NCI-H187 treated with DMSO at 0.1 percent for 48 hours (cell line): Measurements from ENCODE around the gene POM121.
"Not testable (repeated sequence)": the region's sequence is repeated elsewhere in the genome, so short reads cannot be mapped to it uniquely, and the experiment has no call there.

Experiments used
- DNase-seq: peaks from one replicate; lab custom pipeline; 2025; lab: John Stamatoyannopoulos, UW

The POM121 gene

GRCh38 chr7:72949686-72950085 is 24.8 kb downstream of the POM121 start:
- DNase-seq: not testable (repeated sequence)

- DNase-seq: not testable (repeated sequence)
Measured at GRCh38 chr7:72950432-72950831, 25.5 kb downstream of the POM121 start.

- not testable (repeated sequence) for DNase-seq
Measured at GRCh38 chr7:72953901-72954562, 29.1 kb downstream of the POM121 start.

DNA sequence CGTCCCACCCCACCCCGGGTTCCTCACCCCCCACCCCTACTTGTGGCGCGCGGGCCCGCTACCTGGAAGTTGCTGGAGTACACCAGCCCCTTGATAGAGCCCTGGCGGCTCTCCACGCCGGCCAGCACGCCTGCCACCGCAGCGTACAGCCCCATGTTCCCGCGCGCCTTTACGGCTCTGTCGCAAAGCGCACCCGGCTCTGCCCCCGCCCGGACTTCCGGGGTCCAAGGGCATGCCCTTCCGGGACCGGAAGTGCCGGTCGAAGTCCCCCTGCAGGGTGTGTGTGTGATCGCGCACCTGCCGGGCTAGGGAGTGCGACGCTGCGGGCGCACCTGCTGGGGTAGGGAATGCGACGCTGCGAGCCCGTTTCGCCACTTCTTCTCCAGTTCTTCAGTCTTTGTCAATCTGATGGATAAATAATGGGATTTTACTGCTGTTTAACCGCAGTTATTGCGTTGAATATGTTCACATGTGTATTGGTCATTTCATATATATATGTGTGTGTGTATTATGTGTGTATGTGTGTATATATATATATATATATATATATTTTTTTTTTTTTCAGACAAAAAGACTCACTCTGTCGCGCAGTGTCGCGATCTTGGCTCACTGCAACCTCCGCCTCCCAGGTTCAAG is 29.8 kb downstream of the POM121 start:
- DNase-seq: not testable (repeated sequence)

GRCh38 chr7:72960029-72960428 is 35.1 kb downstream of the POM121 start:
- not testable (repeated sequence) for DNase-seq

GRCh38 chr7:72960626-72961345 is 35.9 kb downstream of the POM121 start:
- DNase-seq: not testable (repeated sequence)

- not testable (repeated sequence) for DNase-seq
Measured at GRCh38 chr7:72961346-72961650, 36.4 kb downstream of the POM121 start.

- not testable (repeated sequence) for DNase-seq
Measured at GRCh38 chr7:72963056-72963455, 38.2 kb downstream of the POM121 start.

- DNase-seq: not testable (repeated sequence)
Measured at GRCh38 chr7:72965186-72965975, 40.5 kb downstream of the POM121 start.

GRCh38 chr7:72966892-72967291 is 42.0 kb downstream of the POM121 start:
- DNase-seq: not testable (repeated sequence)

DNA sequence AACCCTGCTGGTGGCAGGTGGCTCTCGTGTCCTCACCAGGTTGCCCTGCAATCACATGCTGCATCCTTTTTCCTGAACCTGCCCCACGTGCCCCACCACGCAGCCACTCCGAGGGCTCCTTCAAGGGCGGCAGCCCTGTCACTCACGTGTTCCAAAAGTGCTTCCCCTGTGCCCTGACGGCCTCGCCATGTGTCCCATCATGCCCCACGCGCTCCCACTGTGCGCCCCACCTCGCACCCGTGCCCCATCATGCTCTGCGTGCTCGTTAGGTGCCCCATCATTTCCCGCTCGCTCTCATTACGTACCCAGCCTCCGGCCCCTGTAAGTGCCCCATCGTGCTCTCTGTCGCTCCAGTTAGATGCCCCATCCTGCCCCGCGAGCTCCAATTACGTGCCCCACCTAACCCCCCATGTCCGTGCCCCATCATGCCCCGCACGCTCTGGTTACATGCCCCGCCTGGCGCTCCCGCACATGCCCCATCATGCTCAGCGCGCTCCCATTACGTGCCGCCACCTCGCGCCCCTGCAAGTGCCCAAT is 44.2 kb downstream of the POM121 start, which contains the start of gene TRIM74:
TSS of gene TRIM74 (minus strand) at position 487 of the 537 bp plus-strand sequence. CDS start 3,309 bp downstream, outside the sequence.
- not testable (repeated sequence) for DNase-seq

- DNase-seq: not testable (repeated sequence)
Measured at GRCh38 chr7:72969688-72970087, 44.8 kb downstream of the POM121 start.

GRCh38 chr7:72971505-72971904 is 46.6 kb downstream of the POM121 start:
- not testable (repeated sequence) for DNase-seq

DNA sequence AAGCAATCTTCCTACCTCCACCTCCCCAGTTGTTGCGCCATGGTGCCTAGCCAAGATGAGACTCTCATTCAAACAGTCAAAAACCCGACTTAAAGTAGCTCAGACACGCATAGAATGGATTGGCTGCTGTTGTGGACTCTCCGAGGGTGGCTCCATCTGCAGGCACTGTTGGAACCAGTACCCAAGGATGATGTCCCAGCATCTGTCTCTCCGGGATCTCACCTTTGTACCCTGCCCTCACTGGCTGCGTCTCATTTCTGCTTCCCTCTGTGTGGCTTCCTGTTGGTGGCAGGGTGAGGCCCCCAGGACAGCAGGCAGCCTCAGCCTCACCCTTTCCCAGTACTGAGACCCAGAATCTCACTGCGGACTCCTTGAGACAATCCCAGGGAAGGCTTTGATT is 49.9 kb downstream of the POM121 start:
- DNase-seq: not testable (repeated sequence)

DNA sequence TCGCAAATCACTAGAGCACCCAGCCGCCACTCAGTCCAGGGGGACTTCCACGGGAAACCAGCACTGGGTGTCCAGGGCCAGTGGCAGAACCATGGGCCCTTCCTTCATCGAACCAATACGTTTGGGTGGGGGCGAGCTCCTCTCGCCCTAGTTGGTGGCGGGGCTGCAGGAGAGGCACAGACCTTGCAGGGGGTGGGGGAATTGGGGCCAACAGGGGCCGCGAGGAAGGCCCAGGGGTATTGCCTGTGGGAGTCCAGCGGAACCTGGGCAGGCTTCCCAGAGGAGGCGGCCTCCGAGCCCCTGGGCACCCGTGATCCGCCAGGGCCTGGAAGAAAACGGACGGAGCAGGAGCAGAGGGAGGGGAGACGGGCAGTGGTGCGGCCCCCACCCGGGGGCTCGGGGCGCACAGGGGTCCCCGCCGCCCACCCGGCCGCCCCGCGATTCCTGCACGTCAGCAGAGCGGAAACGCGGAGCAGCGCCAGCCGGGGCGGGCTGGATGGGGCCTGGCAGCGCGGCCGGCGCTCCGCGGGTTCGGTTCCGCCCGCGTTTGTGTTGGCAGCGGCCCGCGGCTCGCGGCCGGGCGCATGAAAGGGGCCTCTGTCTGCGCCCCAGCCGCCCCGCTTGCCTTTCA is 50.9 kb downstream of the POM121 start:
- DNase-seq: not testable (repeated sequence)

GRCh38 chr7:72976434-72976833 is 51.5 kb downstream of the POM121 start:
- not testable (repeated sequence) for DNase-seq

DNA sequence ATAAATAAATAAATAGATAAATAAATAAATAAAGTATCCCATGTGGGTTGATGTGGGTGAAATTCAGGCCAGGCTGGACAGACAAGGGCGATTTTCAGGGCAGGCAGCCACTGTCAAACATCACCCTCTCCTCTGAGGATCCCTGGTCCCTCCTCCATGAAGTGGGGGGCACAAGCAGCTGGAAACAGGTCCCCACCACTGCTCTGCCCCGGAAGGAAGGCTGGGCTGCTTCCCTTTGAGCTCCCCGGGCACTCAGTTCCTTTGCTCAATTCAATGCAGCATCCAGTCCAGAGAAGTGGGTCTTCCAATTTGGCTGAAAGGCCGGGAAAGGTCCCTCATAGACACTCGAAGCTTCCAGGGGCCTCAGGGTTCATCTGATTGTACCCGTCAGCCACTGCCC is 55.5 kb downstream of the POM121 start:
- not testable (repeated sequence) for DNase-seq

- not testable (repeated sequence) for DNase-seq
Measured at GRCh38 chr7:72982084-72982483, 57.2 kb downstream of the POM121 start.

DNA sequence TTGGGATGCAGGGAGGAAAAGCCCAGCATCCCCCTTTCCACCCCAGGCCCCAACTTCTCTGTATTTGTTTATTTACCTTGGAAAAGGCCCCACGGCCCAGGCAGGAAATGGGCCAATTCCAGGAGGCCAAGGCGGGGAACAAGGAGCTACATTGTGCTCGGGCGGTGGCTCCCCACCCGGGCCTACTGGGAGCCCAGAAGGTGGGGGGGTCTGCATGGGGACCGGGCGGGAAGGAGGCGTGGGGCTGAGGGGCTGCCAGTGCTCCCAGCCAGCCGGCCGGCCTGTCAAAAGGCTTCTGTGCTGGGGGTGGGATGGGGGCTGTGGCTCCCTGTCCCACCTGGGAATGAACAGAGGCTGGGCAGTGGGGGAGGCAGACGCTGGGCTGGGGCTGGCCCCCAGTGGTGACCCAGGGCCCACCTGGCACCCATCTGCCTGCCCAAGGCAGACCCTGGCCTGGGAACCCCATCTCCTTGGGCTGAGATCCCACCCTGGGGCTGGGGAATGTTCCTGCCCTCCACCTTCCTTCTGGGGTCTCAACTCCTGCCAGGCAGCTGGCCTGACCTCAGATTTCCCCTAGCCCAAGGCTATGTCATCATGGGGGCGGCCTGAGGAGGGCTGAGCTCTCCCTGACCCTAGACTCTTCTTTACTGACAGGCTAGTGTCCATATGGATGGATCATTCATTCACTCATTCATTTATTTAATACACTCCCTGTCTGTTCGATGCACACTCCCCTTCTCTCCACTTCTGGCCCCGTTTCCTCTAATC is 65.4 kb downstream of the POM121 start:
- DNase-seq: not testable (repeated sequence)

GRCh38 chr7:72995484-72995883 is 70.6 kb downstream of the POM121 start:
- not testable (repeated sequence) for DNase-seq
